ENCODE results near the gene ERC2.

The ERC2 gene

GRCh38 chr3:55484801-55485791 is 983.2 kb downstream of the ERC2 start:
- peaks cover 14% of the 10 kb centered on the region for H3K36me3 Mint-ChIP-seq

GRCh38 chr3:55484191-55484689 is 984.0 kb downstream of the ERC2 start:
- Mint-ChIP-seq H3K4me3 (no peak overlapping the region), H3K36me3 (peaks cover 14% of the 10 kb centered on the region), H3K4me1 (peaks cover 24% of the 10 kb centered on the region), H3K27me3 (peaks cover 96% of the 10 kb centered on the region), H3K27ac (no peak overlapping the region), H3K9me3 (no peaks in the 10 kb centered on the region)
- no peak for DNase-seq
- CTCF ChIA-PET = interaction anchor here (1.3 to 1.6 kb wide), 2 partner anchors 237 to 766 kb away, joined by 3 read pairs; no protein-coding TSS in a partner anchor

More at GRCh38 chr3:55484801-55485791, 983.2 kb downstream of the ERC2 start:
- peak; percentile 52 for DNase-seq
- Mint-ChIP-seq H3K27me3 (peaks cover 97% of the 10 kb centered on the region), H3K27ac (no peak overlapping the region), H3K4me3 (no peak overlapping the region), H3K4me1 (peaks cover 24% of the 10 kb centered on the region), H3K9me3 (no peaks in the 10 kb centered on the region)
- CTCF ChIA-PET = interaction anchor here (1.3 to 1.6 kb wide), 2 partner anchors 236 to 766 kb away, joined by 3 read pairs; no protein-coding TSS in a partner anchor

DNA sequence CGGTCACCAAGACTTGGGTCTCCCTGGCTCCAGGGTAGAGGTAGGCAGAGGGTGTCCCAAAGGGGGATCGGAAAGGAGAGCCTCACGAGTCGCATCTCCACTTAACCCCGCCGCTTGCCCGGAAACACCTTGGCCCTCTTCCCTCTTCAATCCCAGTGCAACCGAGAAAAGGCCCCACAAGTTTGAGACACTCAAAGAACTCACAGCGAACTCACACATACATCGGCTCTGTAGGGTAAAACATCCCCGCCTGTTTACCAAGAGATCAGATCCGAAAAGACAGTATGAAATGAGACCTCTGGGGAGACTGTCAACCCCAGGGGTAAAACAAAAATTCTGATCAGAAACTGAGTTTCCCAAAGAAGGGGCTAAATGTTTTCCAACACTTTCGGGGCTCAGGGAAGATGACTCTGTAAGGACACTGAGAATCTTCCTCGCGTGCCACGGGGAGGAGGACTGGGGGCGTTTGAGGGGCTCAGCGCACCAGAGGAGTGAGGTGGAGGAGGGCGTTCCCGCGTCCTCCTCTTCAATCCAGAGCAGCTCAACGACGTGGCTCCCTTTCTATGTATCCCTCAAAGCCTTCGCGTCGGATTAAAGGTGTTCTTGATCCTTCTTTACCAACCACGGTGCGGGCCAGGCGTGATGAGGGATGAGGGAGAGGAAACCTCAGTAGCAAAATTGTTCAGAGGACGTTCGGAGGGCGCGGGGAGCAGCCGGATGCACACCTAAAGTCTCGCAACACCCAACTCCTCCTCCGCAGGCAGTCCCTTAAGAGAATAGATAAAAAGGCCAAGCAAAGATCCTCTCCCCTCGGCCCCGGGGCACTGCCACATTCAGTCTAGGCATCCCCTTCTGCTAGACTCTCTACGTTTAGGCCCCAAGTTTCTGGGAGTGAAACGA is 984.8 kb downstream of the ERC2 start:
- CTCF ChIA-PET = interaction anchor here (1.3 to 1.6 kb wide), 2 partner anchors 237 to 767 kb away, joined by 3 read pairs; no protein-coding TSS in a partner anchor
- no peak for DNase-seq
- Mint-ChIP-seq H3K4me3 (no peak overlapping the region), H3K9me3 (no peaks in the 10 kb centered on the region), H3K27ac (no peak overlapping the region), H3K27me3 (peaks cover 90% of the 10 kb centered on the region), H3K36me3 (peaks cover 10% of the 10 kb centered on the region), H3K4me1 (peaks cover 20% of the 10 kb centered on the region)

GRCh38 chr3:55482496-55483195 is 985.6 kb downstream of the ERC2 start:
- H3K27me3 Mint-ChIP-seq = peaks cover 82% of the 10 kb centered on the region
- CTCF ChIA-PET = no interaction called here
- no peak overlapping the region for H3K27ac Mint-ChIP-seq
- no peaks in the 10 kb centered on the region for H3K9me3 Mint-ChIP-seq
- no peak for DNase-seq
- H3K36me3 Mint-ChIP-seq = peaks cover 10% of the 10 kb centered on the region
- H3K4me3 Mint-ChIP-seq = no peak overlapping the region
- H3K4me1 Mint-ChIP-seq = peaks cover 18% of the 10 kb centered on the region

DNA sequence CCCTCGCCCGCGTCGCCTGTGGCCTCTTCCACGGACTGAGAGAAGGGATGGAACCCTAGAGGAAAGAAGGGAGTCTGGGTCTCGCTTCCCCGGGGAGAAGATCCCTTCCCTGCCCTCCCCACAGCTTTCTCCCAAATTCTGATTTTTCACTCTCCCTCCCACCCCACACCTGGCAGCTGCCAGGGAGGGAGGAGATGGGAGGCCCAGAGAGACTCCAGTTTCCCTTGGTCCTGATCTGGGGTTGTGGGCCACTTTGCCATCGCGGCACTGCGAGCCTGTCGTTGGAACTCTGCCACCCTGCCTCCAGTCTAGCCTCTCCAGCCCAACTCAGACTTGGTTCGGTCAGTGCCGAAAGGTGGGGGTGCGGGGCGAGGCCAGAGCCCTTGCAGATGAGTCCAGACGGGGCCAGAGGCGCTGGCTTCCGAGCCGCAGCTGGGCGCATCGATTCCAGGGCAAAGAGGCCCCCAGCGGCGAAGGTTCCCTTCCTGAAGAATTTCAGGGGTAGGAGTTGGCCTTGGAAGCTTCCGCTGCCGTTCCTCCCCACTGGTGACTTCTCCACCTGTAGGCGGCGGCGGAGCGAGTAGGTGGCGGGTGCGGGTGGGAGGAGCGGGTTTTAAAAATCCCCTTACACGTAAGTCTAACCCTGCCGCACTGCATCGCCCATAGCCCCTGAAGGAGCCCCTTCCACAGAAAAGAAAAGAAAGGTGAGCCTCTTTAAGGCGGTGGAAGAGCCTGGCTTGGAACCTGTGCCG is 986.3 kb downstream of the ERC2 start:
- CTCF ChIA-PET = no interaction called here
- Mint-ChIP-seq H3K9me3 (no peaks in the 10 kb centered on the region), H3K27me3 (peaks cover 79% of the 10 kb centered on the region), H3K27ac (no peak overlapping the region), H3K4me3 (no peak overlapping the region), H3K4me1 (peaks cover 15% of the 10 kb centered on the region), H3K36me3 (peaks cover 10% of the 10 kb centered on the region)
- DNase-seq = no peak

DNA sequence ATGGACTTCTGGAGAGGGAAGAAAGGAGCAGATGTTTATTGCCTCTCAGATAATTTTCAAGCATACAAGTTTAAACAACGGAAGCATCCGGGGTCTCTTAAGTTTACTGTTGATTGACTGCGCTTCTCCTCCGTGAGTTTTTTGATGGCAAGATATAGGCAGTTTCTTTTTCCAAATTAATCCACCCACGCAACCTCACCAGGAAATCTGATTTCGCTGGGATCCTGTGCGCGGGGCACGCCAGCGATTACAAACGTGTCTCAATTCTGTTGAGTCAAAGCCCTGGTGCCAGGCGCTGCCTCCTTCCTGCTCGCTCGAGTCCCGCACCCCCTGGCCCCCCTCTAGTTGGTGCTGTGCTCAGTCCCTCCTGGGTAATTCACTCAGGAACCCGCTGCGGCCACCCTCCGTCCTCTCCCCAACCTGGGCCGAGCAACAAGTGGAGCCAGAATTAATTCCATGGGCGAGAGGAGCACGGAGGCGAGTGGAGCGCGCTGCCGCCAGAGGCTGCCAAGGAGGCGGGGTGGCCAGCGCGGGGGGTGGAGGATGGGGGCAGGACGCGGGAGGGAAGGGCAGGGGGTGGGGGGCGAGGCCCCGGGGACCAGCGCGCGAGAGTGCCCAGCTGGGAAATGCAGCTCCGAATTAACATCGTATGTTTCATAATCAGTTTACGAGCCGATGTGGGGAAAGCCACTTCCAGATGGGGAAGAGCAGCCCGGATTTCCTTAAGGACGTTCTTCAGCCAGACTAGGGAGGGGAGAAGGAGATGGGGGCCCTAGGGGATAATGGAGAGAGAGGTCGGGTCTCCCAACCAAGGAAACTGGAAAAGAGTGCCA is 987.1 kb downstream of the ERC2 start:
- H3K36me3 Mint-ChIP-seq = peaks cover 8% of the 10 kb centered on the region
- peaks cover 10% of the 10 kb centered on the region for H3K4me1 Mint-ChIP-seq
- H3K27me3 Mint-ChIP-seq = peaks cover 71% of the 10 kb centered on the region
- H3K9me3 Mint-ChIP-seq = no peaks in the 10 kb centered on the region
- CTCF ChIA-PET = no interaction called here
- DNase-seq = no peak
- H3K4me3 Mint-ChIP-seq = no peak overlapping the region
- no peak overlapping the region for H3K27ac Mint-ChIP-seq

GRCh38 chr3:55477306-55478303 is 990.7 kb downstream of the ERC2 start:
- no peaks in the 10 kb centered on the region for H3K9me3 Mint-ChIP-seq
- no peak for DNase-seq
- H3K4me3 Mint-ChIP-seq = no peak overlapping the region
- H3K27me3 Mint-ChIP-seq = peaks cover 41% of the 10 kb centered on the region
- peaks cover 2% of the 10 kb centered on the region for H3K36me3 Mint-ChIP-seq
- CTCF ChIA-PET = interaction anchor here (0.6 kb wide), 1 partner anchor 1991 kb away, joined by 4 read pairs; no protein-coding TSS in a partner anchor
- H3K4me1 Mint-ChIP-seq = no peaks in the 10 kb centered on the region
- no peak overlapping the region for H3K27ac Mint-ChIP-seq

- Mint-ChIP-seq H3K27me3 (peaks cover 30% of the 10 kb centered on the region), H3K9me3 (no peaks in the 10 kb centered on the region), H3K4me3 (no peak overlapping the region), H3K27ac (no peak overlapping the region), H3K4me1 (no peaks in the 10 kb centered on the region), H3K36me3 (peaks cover 2% of the 10 kb centered on the region)
- DNase-seq = no peak
- CTCF ChIA-PET = no interaction called here
These were observed 991.8 kb downstream of the ERC2 start for GRCh38 chr3:55476515-55476914.

DNA sequence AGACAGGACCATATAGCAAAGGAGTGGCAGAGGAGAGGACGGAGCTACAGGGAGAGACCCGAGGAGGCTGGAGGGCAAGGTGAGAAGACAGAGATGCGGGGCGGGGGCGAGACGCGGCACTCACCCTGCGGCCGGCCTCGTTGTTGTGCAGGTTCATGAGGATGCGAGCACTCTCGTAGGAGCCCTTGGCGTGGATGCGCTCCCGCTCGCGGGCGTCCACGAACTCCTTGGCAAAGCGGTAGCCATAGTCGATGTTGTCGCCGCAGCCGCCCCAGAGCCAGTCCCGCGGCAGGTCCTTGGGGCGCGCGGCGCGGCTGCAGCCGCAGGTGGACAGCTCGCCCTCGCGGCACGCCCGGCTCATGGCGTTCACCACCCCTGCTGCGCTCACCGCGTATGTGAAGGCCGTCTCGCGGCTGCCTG is 994.0 kb downstream of the ERC2 start:
- Mint-ChIP-seq H3K9me3 (no peaks in the 10 kb centered on the region), H3K4me1 (no peaks in the 10 kb centered on the region), H3K27me3 (peaks cover 10% of the 10 kb centered on the region), H3K27ac (no peak overlapping the region), H3K36me3 (no peaks in the 10 kb centered on the region), H3K4me3 (no peak overlapping the region)
- CTCF ChIA-PET = no interaction called here
- DNase-seq = no peak

DNA sequence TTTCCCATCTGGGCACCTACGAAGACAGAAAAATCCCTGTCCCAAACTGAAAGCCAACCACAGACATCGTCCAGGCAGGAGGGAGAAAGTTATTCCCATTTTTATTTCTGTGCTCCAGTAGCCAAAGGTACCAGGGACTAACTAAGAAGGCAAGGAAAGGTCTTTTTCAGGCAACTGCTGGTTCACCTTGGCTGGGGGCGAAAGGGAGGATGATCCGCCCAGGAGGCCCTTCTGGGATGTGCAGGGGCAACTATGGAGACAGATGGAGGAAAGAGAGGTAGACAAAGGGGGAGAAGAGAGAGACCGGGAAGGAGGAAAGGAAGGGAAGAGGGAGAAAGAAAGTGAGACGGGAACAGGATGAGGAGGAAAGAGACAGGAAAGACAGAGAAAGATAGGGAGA is 994.5 kb downstream of the ERC2 start:
- CTCF ChIA-PET = no interaction called here
- peaks cover 9% of the 10 kb centered on the region for H3K27me3 Mint-ChIP-seq

GRCh38 chr3:55471522-55472280 is 996.6 kb downstream of the ERC2 start:
- Mint-ChIP-seq H3K27me3 (peaks cover 5% of the 10 kb centered on the region), H3K9me3 (no peaks in the 10 kb centered on the region), H3K36me3 (no peaks in the 10 kb centered on the region), H3K4me3 (no peak overlapping the region), H3K4me1 (no peaks in the 10 kb centered on the region), H3K27ac (no peak overlapping the region)
- CTCF ChIA-PET = no interaction called here
- no peak for DNase-seq

More for the DNA sequence above, 994.5 kb downstream of the ERC2 start:
- Mint-ChIP-seq H3K36me3 (no peaks in the 10 kb centered on the region), H3K9me3 (no peaks in the 10 kb centered on the region), H3K4me3 (no peak overlapping the region), H3K4me1 (no peaks in the 10 kb centered on the region), H3K27ac (no peak overlapping the region)
- no peak for DNase-seq

Data from activated naive CD4-positive, alpha-beta T cell treated with anti-CD3 and anti-CD28 coated beads, Interleukin-2, amount 10 ng/mL, durations not matched to agents 7 days and 5 days (primary cell).